Iris pigment epithelial cell (primary cell): Measurements from ENCODE around the gene KIF26B.

Experiments used
- DNase-seq: peaks from one replicate; pipeline ENCODE4 v3.0.0-alpha.2; 2011; ENCODE audit warnings: low read depth

KIF26B gene

DNA sequence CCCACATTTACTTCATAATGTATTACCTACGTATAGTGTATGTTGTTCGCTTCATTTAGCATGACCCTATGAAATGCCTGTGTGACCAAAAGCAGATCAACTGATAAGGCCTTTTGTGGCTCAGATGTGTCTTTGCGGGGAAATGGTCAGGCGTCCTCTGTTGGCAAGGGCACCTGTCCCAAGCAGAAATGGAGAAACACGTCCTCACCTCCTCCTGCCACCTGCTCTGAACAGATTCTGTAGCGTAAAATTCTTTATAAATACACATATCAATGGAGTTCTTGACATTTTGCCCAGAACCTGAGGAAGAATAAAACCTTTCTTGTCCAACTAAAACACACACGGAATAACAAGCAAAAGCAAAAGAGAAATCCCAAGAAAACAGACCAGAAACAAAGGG is 417.9 kb downstream of the KIF26B start:
- DNase-seq = no peak

DNA sequence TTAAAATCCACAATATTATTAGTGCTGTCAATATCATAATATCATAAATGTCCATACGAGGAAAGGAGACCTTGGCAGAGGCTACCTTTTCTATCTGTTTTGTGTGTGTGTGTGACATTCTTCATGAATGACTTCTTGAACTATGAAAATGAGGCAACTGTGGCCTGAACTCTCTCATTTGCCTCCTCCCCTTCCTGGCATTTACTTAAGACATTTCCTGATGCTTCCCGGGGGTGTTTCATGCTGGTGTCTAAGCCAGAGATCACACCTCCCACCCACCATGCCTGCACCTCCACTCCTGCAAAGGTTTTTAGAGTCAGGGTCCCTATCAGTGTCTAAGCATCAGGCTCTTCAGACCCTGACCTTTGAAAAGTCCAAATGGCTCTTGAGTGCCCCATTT is 420.9 kb downstream of the KIF26B start:
- DNase-seq = peak; percentile 55

DNA sequence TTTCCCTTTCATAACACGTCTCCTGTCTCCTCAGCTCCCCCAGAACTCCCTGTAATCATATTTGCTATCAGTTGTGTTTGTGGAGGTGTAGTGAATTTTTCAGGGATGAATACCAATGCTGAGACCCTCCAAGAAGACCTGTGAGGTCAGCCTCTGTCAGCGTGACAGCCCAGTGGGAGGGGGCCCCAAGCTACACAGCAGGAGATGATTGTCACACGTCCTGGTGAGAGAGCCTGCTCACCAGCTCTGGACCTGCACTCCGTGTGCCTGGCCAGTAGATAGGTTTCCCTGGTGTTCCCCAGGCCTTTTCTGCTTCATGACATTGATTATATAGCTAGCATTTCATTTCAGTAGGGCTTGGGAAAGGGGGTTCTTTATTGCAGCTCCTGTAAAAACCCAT is 421.5 kb downstream of the KIF26B start:
- no peak for DNase-seq

DNA sequence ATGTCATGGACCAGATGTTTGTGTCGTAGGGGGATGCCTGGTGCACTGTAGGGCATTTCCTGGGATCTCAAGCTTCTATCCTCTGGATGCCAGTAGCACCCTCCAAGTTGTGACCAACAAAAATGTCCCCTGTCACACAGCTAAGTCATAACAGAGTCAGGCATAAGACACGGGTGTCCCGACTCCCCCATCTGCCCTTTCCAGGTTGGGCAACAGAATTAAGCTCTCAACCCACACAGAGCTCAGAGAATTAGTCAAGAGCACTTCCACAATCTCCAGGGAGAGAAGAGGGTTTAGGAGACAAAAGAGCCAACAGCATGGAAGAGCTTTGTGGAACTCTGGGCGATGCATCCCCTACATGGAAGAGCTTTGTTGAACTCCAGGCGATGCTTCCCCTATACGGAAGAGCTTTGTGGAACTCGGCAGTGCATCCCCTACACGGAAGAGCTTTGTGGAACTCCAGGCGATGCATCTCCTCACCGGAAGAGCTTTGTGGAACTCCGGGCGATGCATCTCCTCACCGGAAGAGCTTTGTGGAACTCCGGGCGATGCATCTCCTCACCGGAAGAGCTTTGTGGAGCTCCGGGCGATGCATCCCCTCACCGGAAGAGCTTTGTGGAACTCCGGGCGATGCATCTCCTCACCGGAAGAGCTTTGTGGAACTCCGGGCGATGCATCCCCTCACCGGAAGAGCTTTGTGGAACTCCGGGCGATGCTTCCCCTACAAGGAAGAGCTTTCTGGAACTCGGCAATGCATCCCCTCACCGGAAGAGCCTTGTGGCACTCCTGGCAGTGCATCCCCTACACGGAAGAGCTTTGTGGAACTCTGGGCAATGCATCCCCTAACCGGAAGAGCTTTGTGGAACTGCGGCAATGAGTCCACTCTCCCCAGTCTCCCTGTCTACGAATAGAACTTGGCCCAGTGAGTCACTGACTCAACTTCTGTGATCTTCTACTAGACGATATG is 422.7 kb downstream of the KIF26B start:
- DNase-seq = no peak

DNA sequence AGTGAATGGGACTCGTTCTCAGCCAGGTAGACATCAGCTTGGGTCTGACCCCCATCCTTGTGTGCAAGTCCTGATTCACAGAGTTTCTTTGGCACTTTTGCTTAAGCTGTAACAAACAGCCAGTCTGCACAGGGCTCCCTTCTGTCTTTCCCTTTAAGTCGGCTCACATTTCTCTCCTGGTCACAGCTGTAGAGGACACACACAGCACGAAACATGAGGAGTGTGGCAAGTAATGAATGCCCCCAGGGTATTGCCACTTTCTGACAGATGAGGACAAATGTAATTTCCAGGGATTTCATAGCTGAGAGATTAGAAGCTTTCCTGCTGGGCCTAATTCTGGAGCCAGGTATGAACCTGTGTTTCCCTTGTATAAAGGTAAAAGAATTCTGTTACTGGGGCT is 423.5 kb downstream of the KIF26B start:
- no peak for DNase-seq

DNA sequence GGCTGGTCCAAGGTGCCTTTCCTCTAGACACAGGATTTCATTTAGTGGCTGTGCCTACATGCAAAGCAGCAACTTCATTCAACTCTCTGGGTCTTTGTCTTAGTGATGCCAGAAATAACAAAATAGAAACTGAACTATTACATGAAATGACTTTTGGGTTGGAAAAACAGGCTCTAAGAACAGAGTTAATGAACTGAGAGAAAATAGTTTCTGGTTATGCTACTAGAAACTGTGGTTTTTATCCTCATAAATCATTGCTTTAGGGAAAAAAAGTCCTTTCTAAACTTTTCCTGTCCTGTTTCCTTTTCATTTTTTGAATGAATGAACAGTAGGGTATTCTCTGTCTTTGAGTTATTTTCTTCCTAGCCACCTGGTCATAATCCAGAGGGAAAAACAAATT is 424.0 kb downstream of the KIF26B start:
- DNase-seq = no peak

DNA sequence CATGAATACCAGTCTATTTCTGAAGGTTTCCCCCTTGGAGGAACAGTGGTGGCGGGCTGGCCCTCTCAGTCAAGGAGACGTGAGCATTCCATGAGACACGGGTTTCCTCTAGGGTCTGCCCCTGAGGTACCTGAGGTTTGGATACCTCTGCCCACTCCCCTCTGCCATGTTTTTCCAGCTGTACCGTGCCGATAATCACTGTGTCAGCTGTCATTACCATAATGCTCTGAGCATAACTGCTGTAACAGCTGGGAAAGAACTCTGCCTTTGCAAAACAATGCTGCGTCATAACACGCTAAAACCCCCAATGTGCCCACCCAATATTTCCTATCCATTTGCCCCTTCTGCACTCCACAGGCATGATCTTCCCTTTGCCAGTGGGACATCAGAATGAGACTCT is 425.1 kb downstream of the KIF26B start:
- no peak for DNase-seq

DNA sequence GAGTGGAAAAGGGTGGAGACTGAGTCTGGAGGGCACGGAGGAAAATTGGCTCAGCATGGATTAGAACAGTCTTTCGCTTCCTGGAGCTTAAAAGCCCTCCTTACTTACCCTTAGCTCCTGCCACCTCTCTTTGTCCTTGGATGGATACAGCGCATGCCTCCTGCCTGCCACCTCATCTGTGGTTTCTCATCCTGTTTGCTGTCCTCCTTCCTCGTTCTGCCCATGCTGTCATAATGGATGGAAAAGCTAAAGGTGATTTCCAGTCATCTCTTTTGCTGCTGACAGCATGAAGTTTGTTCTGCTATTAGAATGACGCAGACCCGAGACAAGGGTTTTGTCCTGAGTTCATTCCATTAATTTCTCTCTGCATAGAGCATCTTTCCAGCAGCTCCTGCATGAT is 425.9 kb downstream of the KIF26B start:
- no peak for DNase-seq

DNA sequence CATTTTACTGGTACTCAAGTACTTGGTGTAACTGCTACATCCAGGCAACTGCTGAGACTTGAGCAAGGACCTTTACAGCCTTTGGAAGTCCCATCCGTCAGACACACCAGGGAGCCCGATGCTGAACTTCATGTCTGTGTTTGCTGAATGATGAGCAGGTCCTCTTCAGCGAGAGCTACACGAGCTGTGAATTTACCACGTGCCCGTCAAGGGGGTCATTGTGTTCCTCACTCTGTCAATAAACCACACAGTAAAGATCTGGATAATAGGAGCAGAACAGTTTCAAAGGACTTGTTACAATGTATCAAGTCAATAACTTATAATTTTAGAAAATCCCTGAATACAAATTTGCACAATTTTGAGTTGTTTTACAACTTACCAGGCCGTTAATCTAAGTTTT is 427.2 kb downstream of the KIF26B start:
- DNase-seq = no peak

DNA sequence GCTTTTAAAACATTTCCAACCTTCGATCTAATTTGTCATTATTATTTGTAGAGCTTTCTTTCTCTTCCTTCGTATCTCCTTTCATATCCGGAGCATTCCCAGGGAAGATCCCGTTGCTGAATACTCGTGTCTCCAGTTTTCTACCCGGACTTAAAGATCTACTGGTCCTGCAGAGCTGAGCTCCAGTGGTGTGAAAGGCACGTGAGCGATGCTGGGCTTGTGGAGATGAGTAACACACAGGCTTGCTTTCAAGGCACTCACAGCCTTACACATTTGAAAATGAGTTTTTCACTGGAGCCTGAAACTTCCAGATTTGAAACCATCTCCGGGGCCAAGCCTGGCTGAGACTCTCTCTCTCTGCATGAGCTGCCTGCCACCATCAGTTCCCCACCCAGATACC is 428.3 kb downstream of the KIF26B start:
- no peak for DNase-seq

DNA sequence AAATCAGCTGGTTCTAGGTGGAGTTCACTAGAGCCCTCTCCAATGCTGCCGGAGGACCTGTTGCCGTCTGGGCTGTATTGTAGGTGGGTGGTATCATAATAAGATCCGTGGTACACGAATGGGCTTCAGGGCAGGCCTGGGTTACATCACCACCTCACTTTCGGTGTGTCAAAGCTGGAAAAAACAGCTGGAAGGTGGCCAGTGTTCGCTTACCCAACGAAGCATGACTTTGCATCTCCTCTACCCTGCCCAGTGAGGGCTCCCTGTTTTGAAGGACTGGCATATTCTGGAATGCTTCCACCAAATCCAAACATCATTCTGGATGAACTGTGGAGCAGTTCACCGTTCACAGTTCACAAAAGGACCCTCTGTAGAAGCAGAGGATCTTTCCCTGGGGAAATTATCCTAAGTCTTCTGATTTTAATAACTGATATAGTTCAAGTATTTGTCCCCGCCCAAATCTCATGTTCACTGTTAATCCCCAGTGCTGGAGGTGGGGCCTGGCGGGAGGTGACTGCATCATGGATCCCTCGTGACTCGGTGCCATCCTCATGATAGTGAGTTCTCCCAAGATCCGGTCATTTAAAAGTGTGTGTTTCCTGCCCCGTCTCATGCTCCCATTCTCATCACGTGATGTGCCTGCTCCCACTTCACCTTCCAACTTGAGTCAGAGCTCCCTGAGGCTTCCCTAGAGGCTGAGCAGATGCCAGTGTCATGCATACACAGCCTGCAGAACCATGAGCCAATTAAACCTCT is 429.0 kb downstream of the KIF26B start:
- no peak for DNase-seq

DNA sequence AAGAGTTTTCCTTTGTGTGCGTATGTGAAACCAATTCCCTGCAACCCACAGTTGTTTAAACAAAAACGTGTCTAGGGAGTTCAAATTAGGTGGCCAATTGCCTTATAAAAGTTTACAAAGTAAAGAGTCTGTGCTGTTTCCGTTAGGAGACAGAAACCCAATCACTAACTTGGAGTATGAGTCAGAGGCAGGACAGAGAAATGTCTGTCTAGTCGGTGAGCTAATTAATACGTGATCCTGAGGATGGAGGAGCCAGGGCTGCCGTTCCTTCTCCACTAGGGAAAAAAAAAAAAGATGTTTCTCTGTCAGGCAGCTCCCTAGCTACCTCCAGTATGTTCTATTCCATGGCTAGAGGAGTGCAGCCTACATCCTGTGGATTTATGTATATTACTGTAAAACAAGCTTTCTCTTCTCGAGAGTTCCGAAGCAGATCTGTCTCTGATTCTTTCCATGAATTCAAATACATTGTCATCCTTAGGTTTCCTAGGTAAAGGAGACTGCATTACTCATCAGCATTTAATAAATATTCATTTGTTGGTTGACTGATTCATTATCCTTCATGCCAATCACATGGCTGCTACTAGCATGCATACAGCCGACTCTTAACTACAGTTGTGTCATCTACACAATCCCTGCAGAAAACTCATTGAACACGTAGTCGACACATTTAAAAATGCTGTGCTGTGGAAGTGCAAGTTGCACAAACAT is 430.6 kb downstream of the KIF26B start:
- peak; percentile 88 for DNase-seq

DNA sequence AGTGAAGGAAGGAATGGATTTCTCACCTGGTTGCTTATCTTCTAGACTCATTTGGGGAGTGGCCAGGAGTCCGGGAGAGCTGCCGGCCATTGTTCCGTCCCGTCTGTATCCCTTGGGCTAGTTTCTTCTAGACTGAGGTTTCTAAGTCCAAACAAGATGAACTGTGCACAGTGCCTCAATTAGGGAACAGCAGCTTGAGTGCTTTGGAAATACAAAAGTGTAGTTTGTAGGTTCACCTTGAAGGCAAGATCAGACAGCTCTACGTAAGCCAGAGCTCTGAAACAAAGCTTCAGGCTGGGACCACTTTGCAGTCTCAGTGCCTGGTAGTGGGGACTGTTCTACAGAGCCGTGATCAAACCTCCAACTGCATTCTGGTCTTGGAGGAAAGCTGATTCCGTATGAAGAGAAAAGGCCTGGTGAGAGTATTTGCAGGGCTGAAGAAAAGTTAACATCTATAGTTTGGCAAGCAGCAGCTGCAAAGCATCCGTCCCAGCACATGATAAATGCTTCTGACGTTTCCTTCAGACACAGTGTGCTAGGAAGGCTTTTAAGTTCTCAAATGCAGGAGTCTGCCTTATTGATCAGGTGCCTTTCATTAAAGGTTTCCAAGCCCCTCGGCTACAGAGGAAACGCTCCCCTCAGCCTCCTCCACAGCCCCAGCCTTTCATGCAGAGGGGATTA is 432.8 kb downstream of the KIF26B start:
- DNase-seq = no peak

DNA sequence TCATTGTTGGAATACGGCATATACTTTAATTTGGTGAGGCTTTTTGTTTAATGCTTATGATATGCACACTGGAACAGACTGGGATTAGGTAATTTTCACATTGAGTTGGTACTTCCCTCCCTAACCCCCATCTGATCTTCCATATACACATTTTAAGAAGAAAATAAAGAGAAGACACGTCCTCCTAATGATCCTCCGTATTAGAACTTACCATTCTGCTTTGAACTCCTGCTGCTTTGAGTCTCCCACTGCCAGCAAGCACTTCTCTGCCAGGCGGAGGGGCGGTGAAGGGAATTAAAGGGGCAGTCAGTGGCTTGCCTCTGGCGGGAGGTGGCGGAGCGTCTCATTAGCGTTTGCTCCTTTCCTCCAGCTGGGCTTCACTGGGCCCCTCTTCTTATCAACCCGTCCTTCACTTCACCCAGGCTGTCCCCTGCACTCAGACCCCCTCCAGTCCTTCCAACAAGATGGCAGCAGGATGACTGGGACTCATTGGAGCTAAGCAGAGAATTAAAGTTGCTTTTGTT is 433.4 kb downstream of the KIF26B start:
- no peak for DNase-seq

DNA sequence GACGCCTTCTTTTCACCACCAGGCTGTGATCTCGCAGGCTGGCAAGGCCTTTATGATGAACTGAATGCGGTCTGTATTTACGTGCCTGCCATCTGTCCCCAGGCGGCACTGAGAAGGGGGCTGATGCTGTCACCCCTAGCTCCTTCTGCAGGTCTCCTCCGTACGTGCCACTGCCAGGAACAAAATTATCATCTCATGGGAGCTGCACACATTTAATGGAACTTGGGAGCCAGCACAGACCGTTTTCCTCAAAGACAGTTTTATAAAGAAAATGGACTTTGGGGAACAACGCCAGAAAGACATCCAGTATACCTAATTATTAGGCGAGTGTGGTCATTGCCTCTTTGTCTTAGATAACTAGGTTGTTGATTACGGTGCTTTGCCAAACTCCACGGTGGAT is 434.5 kb downstream of the KIF26B start:
- no peak for DNase-seq

DNA sequence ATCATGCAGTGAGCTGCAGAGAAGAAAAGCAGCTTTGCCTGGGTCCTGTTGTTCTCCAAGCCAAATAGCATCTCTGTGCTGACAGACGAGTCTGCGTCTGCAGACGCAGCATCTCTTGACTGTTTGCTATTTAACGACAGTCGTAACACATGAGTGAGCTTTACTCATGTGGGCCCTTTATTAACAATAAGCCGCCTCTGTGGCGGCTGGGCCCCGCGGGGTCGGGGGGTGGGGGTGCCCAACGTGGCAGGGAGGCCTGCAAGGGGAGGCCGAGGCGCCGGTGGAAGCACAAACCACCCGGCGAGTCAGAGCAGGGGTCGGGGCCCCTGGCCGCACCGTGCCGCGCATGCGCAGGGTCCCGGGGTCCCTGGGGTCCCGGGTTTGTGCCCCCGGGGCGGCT is 435.1 kb downstream of the KIF26B start:
- DNase-seq = no peak

DNA sequence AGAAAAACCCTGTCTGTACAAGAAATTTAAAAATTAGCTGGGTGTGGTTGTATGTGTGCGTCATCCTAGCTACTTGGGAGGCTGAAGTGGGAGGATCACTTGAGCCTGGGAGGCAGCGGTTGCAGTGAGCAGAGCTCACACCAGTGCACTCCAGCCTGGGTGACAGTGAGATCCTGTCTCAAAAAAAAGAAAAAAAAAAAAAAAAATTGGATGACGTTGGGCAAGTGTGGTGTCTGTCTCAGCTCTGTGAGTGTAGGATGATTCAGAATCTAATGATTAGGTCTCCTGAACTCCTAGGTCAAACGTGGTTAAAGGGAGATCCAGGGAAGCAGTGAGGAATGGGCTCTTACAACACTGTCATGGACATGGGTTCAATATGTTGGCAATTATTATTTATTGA is 435.9 kb downstream of the KIF26B start:
- no peak for DNase-seq

DNA sequence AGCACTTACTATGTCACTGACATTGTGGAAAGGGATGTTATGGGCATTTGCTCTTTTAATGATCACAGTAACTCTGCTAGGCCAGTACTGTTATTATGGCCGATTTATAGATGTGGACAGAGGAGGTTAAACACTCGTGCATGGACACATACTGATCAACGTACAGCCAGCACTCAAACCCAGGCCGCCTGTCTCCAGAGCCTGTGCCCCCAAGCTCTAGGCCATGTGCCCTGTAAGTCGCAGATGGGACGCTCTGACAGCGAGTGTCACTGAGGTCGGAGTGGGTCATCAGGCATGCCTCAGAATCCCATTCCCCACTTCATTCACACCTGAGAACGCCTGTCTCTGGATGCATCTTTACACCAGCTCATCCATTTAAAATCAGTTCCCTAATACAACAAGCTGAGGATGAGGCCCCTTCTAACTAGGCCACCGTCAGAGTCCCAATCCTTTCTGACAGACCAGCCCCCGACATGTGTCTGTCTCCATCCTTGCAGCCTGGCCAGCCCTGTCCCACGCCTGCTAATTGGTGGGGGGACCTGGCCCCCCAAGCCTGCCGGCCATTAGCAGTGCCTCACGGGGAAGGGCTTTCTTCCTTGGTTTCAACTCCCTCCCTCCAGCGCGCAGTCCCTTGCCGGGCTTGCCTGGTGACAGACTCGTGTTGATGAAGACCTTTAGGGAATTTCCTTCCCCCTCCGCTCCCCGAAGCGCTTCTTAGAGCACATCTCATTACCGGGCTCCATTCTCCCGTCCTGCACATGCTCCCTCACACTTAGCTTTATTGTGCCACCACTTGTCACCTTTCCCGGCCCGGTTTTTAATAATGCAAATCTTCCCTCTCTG is 436.8 kb downstream of the KIF26B start:
- no peak for DNase-seq

DNA sequence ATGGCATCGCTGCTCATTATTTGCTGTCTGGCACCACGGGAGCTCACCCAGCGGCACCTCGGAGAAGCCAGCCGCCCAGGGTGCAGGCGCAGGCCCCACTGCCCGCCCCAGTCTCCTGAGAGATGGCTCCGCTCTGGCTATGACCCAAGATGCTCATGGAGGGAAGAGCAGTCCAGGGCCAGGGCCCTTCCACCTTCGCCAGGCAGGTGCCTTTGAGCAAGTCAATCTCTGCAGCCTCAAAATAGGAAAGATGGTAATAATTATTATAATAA is 437.3 kb downstream of the KIF26B start:
- DNase-seq = no peak

DNA sequence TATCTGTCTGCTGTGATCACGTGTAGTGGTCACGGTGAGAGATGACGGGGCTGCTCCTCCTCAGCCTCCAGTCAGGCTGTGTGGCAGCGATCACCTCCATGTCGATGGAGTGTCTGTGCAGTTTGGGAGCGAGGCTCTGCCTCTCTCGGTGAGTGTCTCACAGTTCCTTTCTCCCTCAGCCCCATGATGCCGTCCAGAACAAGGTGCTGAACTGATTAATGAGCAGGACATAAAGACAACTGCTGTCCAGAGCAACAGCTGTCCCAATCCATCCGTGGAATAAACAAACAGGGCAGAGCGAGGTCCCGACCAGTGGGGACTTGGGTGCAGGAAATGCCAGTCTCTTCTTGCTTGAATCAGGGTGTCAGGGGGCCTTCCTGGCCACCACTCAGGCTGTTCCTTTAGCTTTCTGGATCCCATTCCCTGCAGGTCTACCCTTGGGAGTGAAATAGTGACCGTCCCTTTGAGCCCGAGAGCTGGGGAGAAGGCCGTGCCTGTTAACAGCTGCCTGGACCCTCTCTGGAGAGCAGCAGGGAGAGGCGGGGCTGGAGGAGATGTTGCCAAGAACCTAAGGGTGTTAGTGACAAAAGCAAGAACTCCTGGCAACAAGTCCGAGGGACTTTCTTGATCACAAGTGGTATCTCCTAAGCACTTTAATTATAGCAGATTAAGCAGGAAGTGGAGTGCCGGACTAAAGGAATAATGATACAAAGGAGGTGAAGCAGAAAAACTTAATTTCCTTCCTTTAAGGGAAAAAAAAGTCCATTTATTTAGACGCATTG is 443.9 kb downstream of the KIF26B start:
- no peak for DNase-seq
